GM12878 (cell line): ENCODE data around the gene LRP8. TPM values are rescaled to one million over a fixed set of nuclear protein-coding genes. Genes with fewer than 3 reads are reported as not detected.

Experiments used
- ATAC-seq: fragments of 200-7000 bp; cut with Tn5 transposase; 3 replicates; pipeline ENCODE4 v1.9.1; 2020; ENCODE audit warnings: mild to moderate bottlenecking, moderate library complexity
- BruUV-seq: library from RNA; stranded (reverse); fragments of 400-500 nt; replicated peaks from 2 replicates; lab custom pipeline; 2021; lab: Mats Ljungman, UMichigan
- CTCF ChIA-PET: fragments of 300-600 bp; sonication (Branson Sonifier 250); formaldehyde crosslinking; extraction: SDS; loops from one replicate; lab custom pipeline; 2021; ENCODE audit warnings: inconsistent platforms; lab: Yijun Ruan, JAX
- POLR2A ChIA-PET: fragments of 350-600 bp; formaldehyde crosslinking; extraction: SDS; loops from one replicate; lab custom pipeline; 2021; ENCODE audit warnings: inconsistent platforms; lab: Charles Lee
- RAD21 ChIA-PET: fragments of 300-600 bp; sonication (Branson Sonifier 250); formaldehyde crosslinking; loops from one replicate; lab custom pipeline; 2023; ENCODE audit warnings: antibody characterized with exemption; ENCODE audit not compliant: unreplicated experiment; lab: Charles Lee
- SMC1A ChIA-PET: fragments of 300-600 bp; sonication (Branson Sonifier 250); formaldehyde crosslinking; loops from one replicate; lab custom pipeline; 2023; ENCODE audit not compliant: unreplicated experiment, uncharacterized antibody; lab: Charles Lee
- DNase-seq: peaks from one replicate; pipeline ENCODE4 v3.0.0-alpha.2; 2011; ENCODE audit warnings: low read depth, low spot score
- FAIRE-seq: peaks from 3 replicates; lab custom pipeline; 2011; peaks lifted over from hg19 to GRCh38; lab: Jason Lieb, UNC
- H2AFZ ChIP-seq: 2 replicates; pipeline ENCODE4 v1.6.0; 2011; ENCODE audit warnings: low read depth, low read length, control low read depth; ENCODE audit not compliant: control insufficient read depth
- H3K27ac ChIP-seq: 2 replicates; pipeline ENCODE4 v1.5.1; 2011; ENCODE audit warnings: control low read depth; ENCODE audit not compliant: control insufficient read depth, insufficient read depth
- H3K27me3 ChIP-seq, 2 experiments: replicated peaks in 1 of 2; 2 replicates each; pipeline versions ENCODE4 v1.6.0 to v1.6.1; 2011; ENCODE audit warnings: low read length in 1 of 2; ENCODE audit not compliant: control insufficient read depth in 2 of 2, insufficient read depth in 2 of 2
- H3K36me3 ChIP-seq, 2 experiments: 2 replicates each; pipeline ENCODE4 v1.5.1; 2011; ENCODE audit warnings: low read length in 1 of 2; ENCODE audit not compliant: control insufficient read depth in 2 of 2, insufficient read depth in 2 of 2
- H3K4me1 ChIP-seq: 2 replicates; pipeline ENCODE4 v1.6.1; 2011; ENCODE audit warnings: mild to moderate bottlenecking, low read length, moderate library complexity, mixed read lengths; ENCODE audit not compliant: control insufficient read depth, insufficient read depth
- H3K4me2 ChIP-seq: 2 replicates; pipeline ENCODE4 v1.6.0; 2011; ENCODE audit warnings: control low read depth; ENCODE audit not compliant: control insufficient read depth, insufficient read depth
- H3K4me3 ChIP-seq: fragments of 200-600 bp; sonication (generic); 2 replicates; pipeline ENCODE4 v1.5.1; 2016
- H3K79me2 ChIP-seq: 2 replicates; pipeline ENCODE4 v1.6.0; 2011; ENCODE audit warnings: low read length; ENCODE audit not compliant: control insufficient read depth, insufficient read depth
- H3K9ac ChIP-seq: 2 replicates; pipeline ENCODE4 v1.8.0; 2011; ENCODE audit warnings: low read length, control low read depth, mixed read lengths; ENCODE audit not compliant: control insufficient read depth, insufficient read depth
- H3K9me3 ChIP-seq: replicated peaks from 3 replicates; pipeline ENCODE4 v1.5.1; 2011; ENCODE audit warnings: mild to moderate bottlenecking, low read length; ENCODE audit not compliant: control insufficient read depth, insufficient read depth
- H4K20me1 ChIP-seq: 2 replicates; pipeline ENCODE4 v1.6.0; 2011; ENCODE audit not compliant: control insufficient read depth, insufficient read depth
- CEBPB ChIP-seq, 2 experiments: fragments of 150-350 bp in 1 of 2; IDR thresholded peaks; 2 replicates each; pipeline ENCODE4 v1.6.1; 2012 to 2014; ENCODE audit warnings: low read depth in 2 of 2, low read length in 2 of 2, borderline replicate concordance in 1 of 2, inconsistent platforms in 1 of 2
- GATAD2B ChIP-seq: fragments of 450-650 bp; conservative IDR thresholded peaks from 2 replicates; pipeline ENCODE4 v1.6.1; 2017; ENCODE audit warnings: low read depth, mild to moderate bottlenecking, moderate library complexity
- NFIC ChIP-seq: IDR thresholded peaks from 2 replicates; pipeline ENCODE4 v1.6.1; 2012; ENCODE audit warnings: low read depth, mild to moderate bottlenecking, inconsistent platforms, low read length, moderate library complexity
- RELA ChIP-seq: fragments of 450-650 bp; IDR thresholded peaks from 2 replicates; pipeline ENCODE4 v1.8.0; 2014; ENCODE audit warnings: borderline replicate concordance; ENCODE audit not compliant: partially characterized antibody
- TCF7 ChIP-seq: IDR thresholded peaks from 2 replicates; pipeline ENCODE4 v1.6.1; 2014; ENCODE audit warnings: antibody characterized with exemption, borderline replicate concordance
- WRNIP1 ChIP-seq: IDR thresholded peaks from 2 replicates; pipeline ENCODE4 v1.6.1; 2011; ENCODE audit warnings: low read depth, low read length, improper control_type of control experiment, borderline replicate concordance
- ZNF217 ChIP-seq: fragments of 450-650 bp; IDR thresholded peaks from 2 replicates; pipeline ENCODE4 v1.6.1; 2017; ENCODE audit warnings: antibody characterized with exemption, mild to moderate bottlenecking
- ZSCAN29 ChIP-seq: fragments of 450-650 bp; IDR thresholded peaks from 2 replicates; pipeline ENCODE4 v1.6.1; 2017; ENCODE audit warnings: mild to moderate bottlenecking, moderate library complexity
- WGBS: methylation state at CpG from one replicate; pipeline ENCODE4 v1.1.6; 2016; ENCODE audit warnings: low lambda C conversion rate; ENCODE audit not compliant: insufficient replicate concordance, insufficient coverage; ENCODE audit errors: missing lambda C conversion rate; 5-methylcytosine and 5-hydroxymethylcytosine counted together
- in situ Hi-C: fragments of 300-500 bp; cut with MboI; formaldehyde crosslinking; loops from 9 replicates; pipeline ENCODE4 v1.14.3; 2018; ENCODE audit warnings: mixed read lengths
- intact Hi-C: fragments of 100-400 bp; cut with micrococcal nuclease; formaldehyde crosslinking; loops from one replicate; pipeline ENCODE4 v1.14.2; 2022; ENCODE audit not compliant: unreplicated experiment
- polyA plus RNA-seq, 11 experiments: library from polyadenylated mRNA; depleted of rRNA in 4 of 11; unstranded in 6 of 11; stranded (reverse) in 5 of 11; fragments of >200 nt; fragmentation: Nextera tagmentation in 4 of 11; fragmentation: Illumina TruSeq in 1 of 11; extraction: Ambion mirVana in 4 of 11; extraction: Trizol in 1 of 11; gene quantifications; 1 replicate in 1 of 11; 2 replicates in 10 of 11; pipeline versions ENCODE4 v1.2.1 to v1.2.3, GENCODE V29; 2011 to 2016; ENCODE audit warnings: inconsistent platforms in 2 of 11, missing spikeins in 2 of 11, low read depth in 1 of 11
- total RNA-seq, 4 experiments: library from RNA; depleted of rRNA in 3 of 4; stranded (reverse); fragments of >200 nt in 3 of 4; fragmentation: Illumina TruSeq in 1 of 4; extraction: Trizol in 1 of 4; gene quantifications; 2 replicates each; pipeline versions ENCODE4 v1.2.1 to v1.2.3, GENCODE V29; 2013 to 2021
- TF ChIP-seq, protein P1 (sequence below): fragments of 150-350 bp; IDR thresholded peaks from 2 replicates; pipeline ENCODE4 v1.6.1; 2016; ENCODE audit warnings: low read depth, low read length

LRP8 gene
- total and polyA plus RNA-seq, 10 of the 15 experiments (the other 5 are each of a cell fraction or from before 2014, with no cell fraction given) = 2.8 to 40.5 (median 22.3) TPM

- no peak overlapping the region for H3K9ac ChIP-seq
- RAD21 ChIA-PET = no interaction called here
- ATAC-seq = no peak
- POLR2A ChIA-PET = no interaction called here
- intact Hi-C loops = no loop called here
- H2AFZ ChIP-seq = no peak overlapping the region
- BruUV-seq = no TSS peak
- SMC1A ChIA-PET = interaction anchor here (0.9 kb wide), 1 partner anchor 10 kb away, joined by 4 read pairs; no protein-coding TSS in a partner anchor
- peaks cover 17% of the 10 kb centered on the region for H3K4me1 ChIP-seq
- no peak overlapping the region for H3K27ac ChIP-seq
- DNase-seq = no peak
- no peaks in the 10 kb centered on the region for H3K79me2 ChIP-seq
- H3K4me3 ChIP-seq = no peak overlapping the region
- TF ChIP-seq CEBPB (IDR thresholded peaks at IDR 0.05; ENCODE audit: borderline replicate concordance in 1 of 2, low read depth in 2 of 2, low read length in 2 of 2) = no peak
- TF ChIP-seq TCF7 = no peak
- TF ChIP-seq RELA = no peak
- TF ChIP-seq ZSCAN29 = no peak
- TF ChIP-seq ZNF217 = no peak
- no peak for TF ChIP-seq NFIC
- no peak for TF ChIP-seq WRNIP1
- TF ChIP-seq, protein P1, sequence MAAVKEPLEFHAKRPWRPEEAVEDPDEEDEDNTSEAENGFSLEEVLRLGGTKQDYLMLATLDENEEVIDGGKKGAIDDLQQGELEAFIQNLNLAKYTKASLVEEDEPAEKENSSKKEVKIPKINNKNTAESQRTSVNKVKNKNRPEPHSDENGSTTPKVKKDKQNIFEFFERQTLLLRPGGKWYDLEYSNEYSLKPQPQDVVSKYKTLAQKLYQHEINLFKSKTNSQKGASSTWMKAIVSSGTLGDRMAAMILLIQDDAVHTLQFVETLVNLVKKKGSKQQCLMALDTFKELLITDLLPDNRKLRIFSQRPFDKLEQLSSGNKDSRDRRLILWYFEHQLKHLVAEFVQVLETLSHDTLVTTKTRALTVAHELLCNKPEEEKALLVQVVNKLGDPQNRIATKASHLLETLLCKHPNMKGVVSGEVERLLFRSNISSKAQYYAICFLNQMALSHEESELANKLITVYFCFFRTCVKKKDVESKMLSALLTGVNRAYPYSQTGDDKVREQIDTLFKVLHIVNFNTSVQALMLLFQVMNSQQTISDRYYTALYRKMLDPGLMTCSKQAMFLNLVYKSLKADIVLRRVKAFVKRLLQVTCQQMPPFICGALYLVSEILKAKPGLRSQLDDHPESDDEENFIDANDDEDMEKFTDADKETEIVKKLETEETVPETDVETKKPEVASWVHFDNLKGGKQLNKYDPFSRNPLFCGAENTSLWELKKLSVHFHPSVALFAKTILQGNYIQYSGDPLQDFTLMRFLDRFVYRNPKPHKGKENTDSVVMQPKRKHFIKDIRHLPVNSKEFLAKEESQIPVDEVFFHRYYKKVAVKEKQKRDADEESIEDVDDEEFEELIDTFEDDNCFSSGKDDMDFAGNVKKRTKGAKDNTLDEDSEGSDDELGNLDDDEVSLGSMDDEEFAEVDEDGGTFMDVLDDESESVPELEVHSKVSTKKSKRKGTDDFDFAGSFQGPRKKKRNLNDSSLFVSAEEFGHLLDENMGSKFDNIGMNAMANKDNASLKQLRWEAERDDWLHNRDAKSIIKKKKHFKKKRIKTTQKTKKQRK = no peak
- no peak for TF ChIP-seq GATAD2B
- no peaks in the 10 kb centered on the region for H3K36me3 ChIP-seq
- H3K27me3 ChIP-seq = no peaks in the 10 kb centered on the region
- no peak overlapping the region for H3K4me2 ChIP-seq
- WGBS = 79% methylated on average over 10 of the region's 10 CpGs
- no peak for FAIRE-seq
- no peaks in the 10 kb centered on the region for H4K20me1 ChIP-seq
- H3K9me3 ChIP-seq = no peaks in the 10 kb centered on the region
- in situ Hi-C loops = no loop called here
- CTCF ChIA-PET = interaction anchor here (0.8 kb wide), 1 partner anchor 65 kb away, joined by 3 read pairs; no protein-coding TSS in a partner anchor
These were observed 15.0 kb upstream of the LRP8 start for GRCh38 chr1:53342735-53343470.
